DOHH2 (cell line): Measurements from ENCODE around the gene CDK14.

Experiments
- H3F3A ChIP-seq: fragments of 200-600 bp; sonication (generic), shearing (Covaris generic); 2 replicates; pipeline ENCODE4 v1.6.0; 2016; ENCODE audit warnings: antibody characterized with exemption, mild to moderate bottlenecking; ENCODE audit not compliant: control insufficient read depth, insufficient read depth
- H3K27ac ChIP-seq: fragments of 200-600 bp; sonication (generic); 2 replicates; pipeline ENCODE4 v1.5.1; 2014; ENCODE audit warnings: low read depth, mild to moderate bottlenecking, low read length, moderate library complexity
- H3K27me3 ChIP-seq: fragments of 200-600 bp; sonication (generic); 2 replicates; pipeline ENCODE4 v1.6.1; 2014; ENCODE audit warnings: mild to moderate bottlenecking, low read length, mixed read lengths; ENCODE audit not compliant: control insufficient read depth
- H3K36me3 ChIP-seq: fragments of 200-600 bp; sonication (generic); 2 replicates; pipeline ENCODE4 v1.6.1; 2014; ENCODE audit warnings: mild to moderate bottlenecking, low read length, moderate library complexity, mixed read lengths; ENCODE audit not compliant: control insufficient read depth
- H3K4me1 ChIP-seq: fragments of 200-600 bp; sonication (generic); 2 replicates; pipeline ENCODE4 v1.6.1; 2014; ENCODE audit warnings: mild to moderate bottlenecking, low read length, mixed read lengths; ENCODE audit not compliant: control insufficient read depth
- H3K4me2 ChIP-seq: fragments of 200-600 bp; sonication (generic); 2 replicates; pipeline ENCODE4 v1.6.0; 2014; ENCODE audit warnings: mild to moderate bottlenecking, low read length, moderate library complexity
- H3K4me3 ChIP-seq: fragments of 200-600 bp; sonication (generic); 2 replicates; pipeline ENCODE4 v1.5.1; 2014; ENCODE audit warnings: mild to moderate bottlenecking, low read length, mixed read lengths
- H3K79me2 ChIP-seq: fragments of 200-600 bp; sonication (generic); 2 replicates; pipeline ENCODE4 v1.6.1; 2014; ENCODE audit warnings: mild to moderate bottlenecking, low read length, mixed read lengths; ENCODE audit not compliant: control insufficient read depth
- H3K9me2 ChIP-seq: fragments of 200-600 bp; sonication (generic); replicated peaks from 2 replicates; pipeline ENCODE4 v1.6.1; 2014; ENCODE audit warnings: mild to moderate bottlenecking, low read length, mixed read lengths; ENCODE audit not compliant: control insufficient read depth
- H3K9me3 ChIP-seq: fragments of 200-600 bp; sonication (generic); 2 replicates; pipeline ENCODE4 v1.6.1; 2014; ENCODE audit warnings: antibody characterized with exemption, low read length, mixed read lengths; ENCODE audit not compliant: control insufficient read depth, insufficient read depth
- H4K20me1 ChIP-seq: fragments of 200-600 bp; sonication (generic); 2 replicates; pipeline ENCODE4 v1.6.0; 2014; ENCODE audit warnings: low read depth, mild to moderate bottlenecking, antibody characterized with exemption, low read length, moderate library complexity; ENCODE audit not compliant: control insufficient read depth, insufficient read depth
- EZH2phosphoT487 ChIP-seq: fragments of 200-600 bp; sonication (generic); IDR thresholded peaks from 2 replicates; pipeline ENCODE4 v1.6.1; 2017; ENCODE audit warnings: borderline replicate concordance, mild to moderate bottlenecking, antibody characterized with exemption, low read length, moderate library complexity, mixed read lengths
- TF ChIP-seq, protein P1 (sequence below): fragments of 200-600 bp; sonication (generic); IDR thresholded peaks from one replicate; pipeline ENCODE4 v1.5.1; 2014; ENCODE audit warnings: antibody characterized with exemption, mild to moderate bottlenecking, low read depth, low read length; ENCODE audit not compliant: poor library complexity, severe bottlenecking

The CDK14 gene

GRCh38 chr7:90749774-90750173 is 153.7 kb downstream of the CDK14 start:
- H3F3A ChIP-seq: peaks cover 49% of the 10 kb centered on the region
- H3K79me2 ChIP-seq: peaks cover 93% of the 10 kb centered on the region
- peaks cover 94% of the 10 kb centered on the region for H3K4me1 ChIP-seq
- H3K9me2 ChIP-seq: no peaks in the 10 kb centered on the region
- peak overlapping the region; percentile 49 for H3K27ac ChIP-seq
- peaks cover 3% of the 10 kb centered on the region; the same call in 1 of the 2 replicates for H3K9me3 ChIP-seq
- TF ChIP-seq, protein P1, sequence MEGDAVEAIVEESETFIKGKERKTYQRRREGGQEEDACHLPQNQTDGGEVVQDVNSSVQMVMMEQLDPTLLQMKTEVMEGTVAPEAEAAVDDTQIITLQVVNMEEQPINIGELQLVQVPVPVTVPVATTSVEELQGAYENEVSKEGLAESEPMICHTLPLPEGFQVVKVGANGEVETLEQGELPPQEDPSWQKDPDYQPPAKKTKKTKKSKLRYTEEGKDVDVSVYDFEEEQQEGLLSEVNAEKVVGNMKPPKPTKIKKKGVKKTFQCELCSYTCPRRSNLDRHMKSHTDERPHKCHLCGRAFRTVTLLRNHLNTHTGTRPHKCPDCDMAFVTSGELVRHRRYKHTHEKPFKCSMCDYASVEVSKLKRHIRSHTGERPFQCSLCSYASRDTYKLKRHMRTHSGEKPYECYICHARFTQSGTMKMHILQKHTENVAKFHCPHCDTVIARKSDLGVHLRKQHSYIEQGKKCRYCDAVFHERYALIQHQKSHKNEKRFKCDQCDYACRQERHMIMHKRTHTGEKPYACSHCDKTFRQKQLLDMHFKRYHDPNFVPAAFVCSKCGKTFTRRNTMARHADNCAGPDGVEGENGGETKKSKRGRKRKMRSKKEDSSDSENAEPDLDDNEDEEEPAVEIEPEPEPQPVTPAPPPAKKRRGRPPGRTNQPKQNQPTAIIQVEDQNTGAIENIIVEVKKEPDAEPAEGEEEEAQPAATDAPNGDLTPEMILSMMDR: peak; percentile 86
- no peak for TF ChIP-seq EZH2phosphoT487
- H3K4me3 ChIP-seq: peak overlapping the region; percentile 31
- peak overlapping the region; percentile 47 for H3K4me2 ChIP-seq
- H4K20me1 ChIP-seq: no peaks in the 10 kb centered on the region
- H3K36me3 ChIP-seq: peaks cover 82% of the 10 kb centered on the region
- no peaks in the 10 kb centered on the region for H3K27me3 ChIP-seq

DNA sequence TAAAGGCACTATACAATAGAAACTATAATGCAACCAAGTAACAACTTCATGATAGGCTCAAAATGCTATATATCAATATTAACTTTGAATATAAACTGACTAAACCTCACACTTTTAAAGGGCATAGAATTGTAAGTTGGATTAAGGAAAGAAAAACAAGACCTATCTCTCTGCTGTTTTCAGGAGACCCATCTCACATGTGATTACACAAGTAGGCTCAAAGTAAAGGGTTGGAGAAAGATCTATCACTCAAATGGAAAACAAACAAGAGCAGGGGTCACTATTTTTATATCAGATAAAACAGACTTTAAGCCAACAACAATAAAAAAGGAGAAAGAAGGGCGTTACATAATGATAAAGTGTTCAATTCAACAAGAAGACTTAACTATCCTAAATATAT is 155.5 kb downstream of the CDK14 start:
- Histone ChIP-seq H4K20me1 (no peaks in the 10 kb centered on the region), H3K9me3 (peaks cover 3% of the 10 kb centered on the region; the same call in 1 of the 2 replicates), H3K79me2 (peaks cover 94% of the 10 kb centered on the region), H3K9me2 (no peaks in the 10 kb centered on the region), H3K27me3 (no peaks in the 10 kb centered on the region), H3K4me1 (peaks cover 99% of the 10 kb centered on the region), H3F3A (peaks cover 58% of the 10 kb centered on the region), H3K4me3 (no peak overlapping the region), H3K36me3 (peaks cover 95% of the 10 kb centered on the region), H3K27ac (no peak overlapping the region), H3K4me2 (peak overlapping the region; percentile 1; the same call in 1 of the 2 replicates)
- TF ChIP-seq EZH2phosphoT487: no peak
- TF ChIP-seq, protein P1: no peak

DNA sequence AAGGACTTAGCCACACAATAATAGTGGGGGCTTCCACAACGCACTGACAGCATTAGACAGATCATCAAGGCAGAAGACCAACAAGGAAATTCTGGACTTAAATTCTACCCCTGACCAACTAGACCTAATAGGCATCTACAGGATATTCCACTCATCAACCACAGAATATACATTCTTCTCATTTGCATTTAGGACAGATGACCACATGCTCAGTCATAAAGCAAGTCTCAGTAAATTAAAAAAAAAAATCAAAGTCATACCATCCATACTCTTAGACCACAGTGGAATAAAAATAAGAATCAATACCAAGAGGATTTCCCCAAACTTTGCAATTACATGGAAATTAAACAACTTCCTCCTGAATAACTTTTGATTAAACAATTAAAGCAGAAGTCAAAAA is 155.9 kb downstream of the CDK14 start:
- Histone ChIP-seq H3K9me3 (peaks cover 3% of the 10 kb centered on the region; the same call in 1 of the 2 replicates), H3K4me3 (no peak overlapping the region), H3K4me1 (peaks cover 99% of the 10 kb centered on the region), H3K36me3 (peaks cover 95% of the 10 kb centered on the region), H3F3A (peaks cover 56% of the 10 kb centered on the region), H3K79me2 (peaks cover 94% of the 10 kb centered on the region), H3K9me2 (no peaks in the 10 kb centered on the region), H3K27ac (no peak overlapping the region), H4K20me1 (no peaks in the 10 kb centered on the region), H3K4me2 (peak overlapping the region; percentile 1; the same call in 1 of the 2 replicates), H3K27me3 (no peaks in the 10 kb centered on the region)
- no peak for TF ChIP-seq EZH2phosphoT487
- TF ChIP-seq, protein P1: no peak

DNA sequence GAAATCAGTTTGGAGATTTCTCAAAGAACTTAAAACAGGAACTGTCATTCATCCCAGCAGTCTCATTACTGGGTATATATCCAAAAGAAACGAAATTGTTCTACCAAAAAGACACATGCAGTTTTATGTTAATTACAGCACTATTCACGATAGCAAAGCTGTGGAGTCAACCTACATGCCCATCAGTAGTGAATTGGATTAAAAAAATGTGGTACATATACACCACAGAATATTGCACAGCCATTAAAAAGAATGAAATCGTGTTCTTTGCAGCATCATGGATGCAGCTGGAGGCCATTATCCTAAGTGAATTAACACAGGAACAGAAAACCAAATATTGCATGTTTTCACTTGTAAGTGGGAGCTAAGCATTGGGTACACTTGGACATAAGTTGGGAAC is 158.9 kb downstream of the CDK14 start:
- peak overlapping the region; percentile 71 for H3K4me2 ChIP-seq
- TF ChIP-seq, protein P1: no peak
- TF ChIP-seq EZH2phosphoT487: no peak
- no peaks in the 10 kb centered on the region for H3K27me3 ChIP-seq
- peaks cover 100% of the 10 kb centered on the region for H3K4me1 ChIP-seq
- no peaks in the 10 kb centered on the region for H3K9me2 ChIP-seq
- H3K27ac ChIP-seq: peak overlapping the region; percentile 76
- H4K20me1 ChIP-seq: no peaks in the 10 kb centered on the region
- H3F3A ChIP-seq: peaks cover 42% of the 10 kb centered on the region
- peaks cover 3% of the 10 kb centered on the region; the same call in 1 of the 2 replicates for H3K9me3 ChIP-seq
- H3K79me2 ChIP-seq: peaks cover 97% of the 10 kb centered on the region
- peaks cover 93% of the 10 kb centered on the region for H3K36me3 ChIP-seq
- H3K4me3 ChIP-seq: peak overlapping the region; percentile 55
